HepG2 (cell line): ENCODE measurements around the gene RIPK3. TPM values are rescaled to one million over a fixed set of nuclear protein-coding genes. Genes with fewer than 3 reads are reported as not detected.

Experiments used
- AGO2 ChIP-seq: fragments of 200-400 bp; formaldehyde crosslinking; optimal IDR thresholded peaks from 2 replicates; pipeline ENCODE3; 2017; ENCODE audit warnings: mild to moderate bottlenecking, low read depth, low read length, moderate library complexity
- ARID3A ChIP-seq: IDR thresholded peaks from 2 replicates; pipeline ENCODE4 v1.6.1; 2012; ENCODE audit warnings: low read depth, low read length, improper control_type of control experiment
- CREM ChIP-seq, 2 experiments: sonication (generic) in 1 of 2; formaldehyde crosslinking in 1 of 2; IDR thresholded peaks; 2 replicates each; pipeline versions ENCODE4 v1.4.0 to v1.6.1; 2016 to 2020; ENCODE audit warnings: antibody characterized with exemption in 1 of 2, mild to moderate bottlenecking in 1 of 2, missing genetic modification reagents in 1 of 2
- HCFC1 ChIP-seq: fragments of 150-350 bp; IDR thresholded peaks from 2 replicates; pipeline ENCODE4 v1.6.1; 2014; ENCODE audit warnings: low read depth, low read length
- HNRNPL ChIP-seq: fragments of 200-400 bp; formaldehyde crosslinking; IDR thresholded peaks from 2 replicates; pipeline ENCODE4 v1.6.1; 2017; ENCODE audit warnings: mild to moderate bottlenecking, low read depth, low read length
- LCORL ChIP-seq, 2 experiments: fragments of 450-650 bp in 1 of 2; sonication (generic) in 1 of 2; formaldehyde crosslinking in 1 of 2; IDR thresholded peaks; 2 replicates each; pipeline versions ENCODE4 v1.5.0 to v1.6.1; 2017 to 2020; ENCODE audit warnings: antibody characterized with exemption in 1 of 2, missing genetic modification reagents in 1 of 2
- REPIN1 ChIP-seq: sonication (generic); formaldehyde crosslinking; IDR thresholded peaks from 2 replicates; pipeline ENCODE4 v1.8.0; 2022; ENCODE audit warnings: missing genetic modification reagents, low read depth, mild to moderate bottlenecking, borderline replicate concordance
- SNAPC2 ChIP-seq: sonication (generic); formaldehyde crosslinking; IDR thresholded peaks from 2 replicates; pipeline ENCODE4 v1.8.1; 2022; ENCODE audit warnings: mild to moderate bottlenecking, missing genetic modification reagents
- SP140L ChIP-seq: sonication (generic); formaldehyde crosslinking; IDR thresholded peaks from 2 replicates; pipeline ENCODE4 v1.4.0; 2020; ENCODE audit warnings: missing genetic modification reagents, borderline replicate concordance
- ZBTB25 ChIP-seq: IDR thresholded peaks from 2 replicates; pipeline ENCODE4 v1.6.1; 2018; ENCODE audit warnings: missing genetic modification reagents
- ZNF18 ChIP-seq: sonication (generic); formaldehyde crosslinking; IDR thresholded peaks from 2 replicates; pipeline ENCODE4 v1.8.0; 2022; ENCODE audit warnings: mild to moderate bottlenecking, missing genetic modification reagents; ENCODE audit not compliant: insufficient replicate concordance
- ZNF367 ChIP-seq: sonication (generic); formaldehyde crosslinking; IDR thresholded peaks from 2 replicates; pipeline ENCODE4 v1.4.0; 2020; ENCODE audit warnings: missing genetic modification reagents, borderline replicate concordance
- ZNF430 ChIP-seq: sonication (generic); formaldehyde crosslinking; IDR thresholded peaks from 2 replicates; pipeline ENCODE4 v1.9.0; 2021; ENCODE audit warnings: mild to moderate bottlenecking, missing genetic modification reagents
- ZNF549 ChIP-seq: sonication (generic); formaldehyde crosslinking; IDR thresholded peaks from 2 replicates; pipeline ENCODE4 v1.5.0; 2020; ENCODE audit warnings: missing genetic modification reagents
- ZNF674 ChIP-seq: sonication (generic); formaldehyde crosslinking; IDR thresholded peaks from 2 replicates; pipeline ENCODE4 v1.5.0; 2020; ENCODE audit warnings: low read depth, mild to moderate bottlenecking, missing genetic modification reagents
- ZNF703 ChIP-seq: sonication (generic); formaldehyde crosslinking; IDR thresholded peaks from 2 replicates; pipeline ENCODE4 v1.5.1; 2020; ENCODE audit warnings: missing genetic modification reagents, mild to moderate bottlenecking, moderate library complexity, borderline replicate concordance
- ZNF766 ChIP-seq: sonication (generic); formaldehyde crosslinking; IDR thresholded peaks from 2 replicates; pipeline ENCODE4 v1.5.0; 2020; ENCODE audit warnings: missing genetic modification reagents, borderline replicate concordance
- ZNF768 ChIP-seq: sonication (generic); formaldehyde crosslinking; IDR thresholded peaks from 2 replicates; pipeline ENCODE4 v1.4.0; 2020; ENCODE audit warnings: missing genetic modification reagents
- ZNF773 ChIP-seq: sonication (generic); formaldehyde crosslinking; IDR thresholded peaks from 2 replicates; pipeline ENCODE4 v1.4.0; 2020; ENCODE audit warnings: missing genetic modification reagents, borderline replicate concordance
- polyA plus RNA-seq, 8 experiments: library from polyadenylated mRNA; depleted of rRNA in 3 of 8; stranded (reverse) in 7 of 8; unstranded in 1 of 8; fragments of >200 nt; fragmentation: Illumina TruSeq in 4 of 8; extraction: Trizol in 4 of 8; gene quantifications; 2 replicates each; pipeline versions ENCODE4 v1.2.1 to v1.2.3, GENCODE V29; 2011 to 2016; ENCODE audit warnings: low read depth in 4 of 8, missing spikeins in 1 of 8, mixed read lengths in 1 of 8; ENCODE audit not compliant: insufficient read depth in 1 of 8
- total RNA-seq, 5 experiments: library from RNA; depleted of rRNA; stranded (reverse); fragments of >200 nt; fragmentation: Illumina TruSeq; extraction: Trizol; gene quantifications; 2 replicates each; pipeline ENCODE4 v1.2.3, GENCODE V29; 2016; ENCODE audit warnings: low read depth in 1 of 5
- TF ChIP-seq, protein P1 (sequence below): sonication (generic); formaldehyde crosslinking; IDR thresholded peaks from 2 replicates; pipeline ENCODE4 v1.4.0; 2020; ENCODE audit warnings: mild to moderate bottlenecking, missing genetic modification reagents

RIPK3 gene
- total and polyA plus RNA-seq, 2 of the 13 experiments (the other 11 are each of a cell fraction or from before 2014, with no cell fraction given) = not detected

- TF ChIP-seq, protein P1, sequence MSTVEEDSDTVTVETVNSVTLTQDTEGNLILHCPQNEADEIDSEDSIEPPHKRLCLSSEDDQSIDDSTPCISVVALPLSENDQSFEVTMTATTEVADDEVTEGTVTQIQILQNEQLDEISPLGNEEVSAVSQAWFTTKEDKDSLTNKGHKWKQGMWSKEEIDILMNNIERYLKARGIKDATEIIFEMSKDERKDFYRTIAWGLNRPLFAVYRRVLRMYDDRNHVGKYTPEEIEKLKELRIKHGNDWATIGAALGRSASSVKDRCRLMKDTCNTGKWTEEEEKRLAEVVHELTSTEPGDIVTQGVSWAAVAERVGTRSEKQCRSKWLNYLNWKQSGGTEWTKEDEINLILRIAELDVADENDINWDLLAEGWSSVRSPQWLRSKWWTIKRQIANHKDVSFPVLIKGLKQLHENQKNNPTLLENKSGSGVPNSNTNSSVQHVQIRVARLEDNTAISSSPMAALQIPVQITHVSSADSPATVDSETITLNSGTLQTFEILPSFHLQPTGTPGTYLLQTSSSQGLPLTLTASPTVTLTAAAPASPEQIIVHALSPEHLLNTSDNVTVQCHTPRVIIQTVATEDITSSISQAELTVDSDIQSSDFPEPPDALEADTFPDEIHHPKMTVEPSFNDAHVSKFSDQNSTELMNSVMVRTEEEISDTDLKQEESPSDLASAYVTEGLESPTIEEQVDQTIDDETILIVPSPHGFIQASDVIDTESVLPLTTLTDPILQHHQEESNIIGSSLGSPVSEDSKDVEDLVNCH (CRISPR knock-in tag) = no peak; the same call in 1 of the 2 replicates
- peak; percentile 87 for TF ChIP-seq CREM (IDR thresholded peaks at IDR 0.05)
- no peak for TF ChIP-seq CREM (CRISPR knock-in tag; IDR thresholded peaks at IDR 0.05)
- peak; percentile 92; the same call in 1 of the 2 replicates for TF ChIP-seq ZBTB25 (CRISPR knock-in tag)
- peak; percentile 93 for TF ChIP-seq REPIN1
- no peak; the same call in 1 of the 2 replicates for TF ChIP-seq HCFC1
- TF ChIP-seq HNRNPL = no peak
- TF ChIP-seq ARID3A = no peak
- no peak for TF ChIP-seq ZNF549
- TF ChIP-seq ZNF768 (CRISPR knock-in tag) = no peak
- TF ChIP-seq ZNF18 (CRISPR knock-in tag) = no peak
- peak; percentile 94 for TF ChIP-seq SP140L (CRISPR knock-in tag)
- TF ChIP-seq ZNF367 = no peak
- TF ChIP-seq ZNF773 (CRISPR knock-in tag) = no peak
- TF ChIP-seq ZNF766 (CRISPR knock-in tag) = 0 out of 2 replicates have a peak, but pooled peaks have one; percentile 33
- peak; percentile 99 for TF ChIP-seq ZNF430 (CRISPR knock-in tag)
- no peak for TF ChIP-seq ZNF703 (CRISPR knock-in tag)
- no peak; the same call in 1 of the 2 replicates for TF ChIP-seq SNAPC2 (CRISPR knock-in tag)
- TF ChIP-seq ZNF674 (CRISPR knock-in tag) = 0 out of 2 replicates have a peak, but pooled peaks have one; percentile 8
- no peak for TF ChIP-seq AGO2
- no peak for TF ChIP-seq LCORL (IDR thresholded peaks at IDR 0.05)
- no peak for TF ChIP-seq LCORL (CRISPR knock-in tag; IDR thresholded peaks at IDR 0.05)
Measured at GRCh38 chr14:24307575-24308341, 32.0 kb downstream of the RIPK3 start, which contains the start of gene CIDEB (continued).
